ENCODE measurements around the gene SPATA22.
"Not testable (repeated sequence)": the region's sequence is repeated elsewhere in the genome, so short reads cannot be mapped to it uniquely, and the experiment has no call there.

GRCh38 chr17:3412216-3412615, 59.4 kb downstream of the SPATA22 start:
- not testable (repeated sequence) for TF ChIP-seq CTCF (conservative IDR thresholded peaks at IDR 0.05; ENCODE audit: low read length); EZH2phosphoT487 (IDR thresholded peaks at IDR 0.05; ENCODE audit: borderline replicate concordance)
